Measurements from ENCODE around the gene CKAP5. TPM values are rescaled to one million over a fixed set of nuclear protein-coding genes. Genes with fewer than 3 reads are reported as not detected.

CKAP5 gene
- polyA plus RNA-seq, 1 experiment, result 114 TPM

DNA sequence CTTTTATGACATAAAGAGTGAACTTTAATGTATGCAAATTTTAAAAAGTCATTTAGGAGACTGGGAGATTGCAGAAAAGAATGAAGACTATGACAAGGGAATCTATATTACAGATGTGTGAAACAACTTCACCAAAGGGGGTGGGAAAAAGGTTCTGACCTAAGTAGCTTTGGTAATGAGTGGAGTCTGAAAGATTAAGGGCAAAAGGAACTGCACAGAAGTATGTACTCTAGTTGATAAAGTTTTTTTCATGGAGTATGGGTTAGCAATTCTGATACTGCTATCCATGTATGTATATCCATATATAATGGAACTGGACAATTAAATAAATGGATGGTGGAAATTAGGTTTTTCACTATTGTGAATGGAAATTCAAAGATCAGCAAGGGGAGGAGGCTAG, 9.2 kb downstream of the CKAP5 start:
- no peak overlapping the region for H3K27ac ChIP-seq (ENCODE audit: low read depth, low read length)
- POLR2A ChIA-PET, result no interaction called here
- TF ChIP-seq, protein P1, sequence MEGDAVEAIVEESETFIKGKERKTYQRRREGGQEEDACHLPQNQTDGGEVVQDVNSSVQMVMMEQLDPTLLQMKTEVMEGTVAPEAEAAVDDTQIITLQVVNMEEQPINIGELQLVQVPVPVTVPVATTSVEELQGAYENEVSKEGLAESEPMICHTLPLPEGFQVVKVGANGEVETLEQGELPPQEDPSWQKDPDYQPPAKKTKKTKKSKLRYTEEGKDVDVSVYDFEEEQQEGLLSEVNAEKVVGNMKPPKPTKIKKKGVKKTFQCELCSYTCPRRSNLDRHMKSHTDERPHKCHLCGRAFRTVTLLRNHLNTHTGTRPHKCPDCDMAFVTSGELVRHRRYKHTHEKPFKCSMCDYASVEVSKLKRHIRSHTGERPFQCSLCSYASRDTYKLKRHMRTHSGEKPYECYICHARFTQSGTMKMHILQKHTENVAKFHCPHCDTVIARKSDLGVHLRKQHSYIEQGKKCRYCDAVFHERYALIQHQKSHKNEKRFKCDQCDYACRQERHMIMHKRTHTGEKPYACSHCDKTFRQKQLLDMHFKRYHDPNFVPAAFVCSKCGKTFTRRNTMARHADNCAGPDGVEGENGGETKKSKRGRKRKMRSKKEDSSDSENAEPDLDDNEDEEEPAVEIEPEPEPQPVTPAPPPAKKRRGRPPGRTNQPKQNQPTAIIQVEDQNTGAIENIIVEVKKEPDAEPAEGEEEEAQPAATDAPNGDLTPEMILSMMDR (IDR thresholded peaks at IDR 0.05; ENCODE audit: low read depth, low read length), result no peak
- H3K27me3 ChIP-seq (ENCODE audit: control insufficient read depth, insufficient read depth, low read length), result no peaks in the 10 kb centered on the region
- H3K4me3 ChIP-seq (ENCODE audit: low read depth, low read length), result no peak overlapping the region
- no peak for DNase-seq (ENCODE audit: low read depth, low spot score)
- CTCF ChIA-PET, result no interaction called here
- H3K9me3 ChIP-seq (ENCODE audit: control insufficient read depth, insufficient read depth, low read length), result no peaks in the 10 kb centered on the region

DNA sequence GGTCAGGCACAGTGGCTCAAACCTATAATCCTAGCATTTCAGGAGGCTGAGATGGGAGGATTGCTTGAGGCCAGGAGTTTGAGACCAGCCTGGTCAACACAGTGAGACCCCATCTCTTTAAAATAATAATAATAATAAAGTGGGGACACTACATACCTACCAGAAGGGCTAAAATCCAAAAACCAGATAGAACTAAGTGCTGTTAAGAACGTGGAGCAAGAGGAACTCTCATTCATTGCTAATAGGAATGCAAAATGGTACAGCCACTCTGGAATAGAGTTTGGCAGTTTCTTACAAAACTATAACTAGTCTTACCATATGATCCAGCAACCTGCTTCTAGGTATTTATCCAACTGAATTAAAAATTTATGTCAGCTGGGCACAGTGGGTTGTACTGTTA, 9.6 kb downstream of the CKAP5 start:
- no peak for DNase-seq (ENCODE audit: low read depth, low spot score)
- ChIA-PET CTCF (no interaction called here), POLR2A (no interaction called here)
- Histone ChIP-seq H3K27me3 (ENCODE audit: control insufficient read depth, insufficient read depth, low read length) (no peaks in the 10 kb centered on the region), H3K9me3 (ENCODE audit: control insufficient read depth, insufficient read depth, low read length) (no peaks in the 10 kb centered on the region), H3K27ac (ENCODE audit: low read depth, low read length) (no peak overlapping the region), H3K4me3 (ENCODE audit: low read depth, low read length) (no peak overlapping the region)
- TF ChIP-seq, protein P1 (IDR thresholded peaks at IDR 0.05; ENCODE audit: low read depth, low read length), result no peak

DNA sequence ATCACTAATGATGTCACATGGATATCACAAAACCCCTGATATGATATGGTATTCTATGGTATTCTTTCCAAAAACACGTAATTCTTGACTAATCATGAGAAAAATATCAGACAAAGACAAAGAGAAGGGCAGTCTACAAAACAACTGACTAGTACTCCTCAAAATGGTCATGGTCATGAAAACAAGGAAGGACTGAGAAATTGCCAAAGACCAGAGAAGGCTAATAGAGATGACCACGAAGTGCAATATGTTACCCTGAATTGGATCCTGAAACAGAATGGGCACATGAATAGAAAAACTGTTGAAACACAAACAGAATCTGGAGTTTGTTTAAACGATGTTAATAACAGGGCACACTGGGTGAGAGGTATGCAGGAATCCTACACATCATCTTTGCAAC, 10.2 kb downstream of the CKAP5 start:
- Histone ChIP-seq H3K9me3 (ENCODE audit: control insufficient read depth, insufficient read depth, low read length) (no peaks in the 10 kb centered on the region), H3K27me3 (ENCODE audit: control insufficient read depth, insufficient read depth, low read length) (no peaks in the 10 kb centered on the region), H3K27ac (ENCODE audit: low read depth, low read length) (no peak overlapping the region), H3K4me3 (ENCODE audit: low read depth, low read length) (no peak overlapping the region)
- no peak for DNase-seq (ENCODE audit: low read depth, low spot score)
- CTCF ChIA-PET, result no interaction called here
- TF ChIP-seq, protein P1 (IDR thresholded peaks at IDR 0.05; ENCODE audit: low read depth, low read length), result no peak
- POLR2A ChIA-PET, result no interaction called here

DNA sequence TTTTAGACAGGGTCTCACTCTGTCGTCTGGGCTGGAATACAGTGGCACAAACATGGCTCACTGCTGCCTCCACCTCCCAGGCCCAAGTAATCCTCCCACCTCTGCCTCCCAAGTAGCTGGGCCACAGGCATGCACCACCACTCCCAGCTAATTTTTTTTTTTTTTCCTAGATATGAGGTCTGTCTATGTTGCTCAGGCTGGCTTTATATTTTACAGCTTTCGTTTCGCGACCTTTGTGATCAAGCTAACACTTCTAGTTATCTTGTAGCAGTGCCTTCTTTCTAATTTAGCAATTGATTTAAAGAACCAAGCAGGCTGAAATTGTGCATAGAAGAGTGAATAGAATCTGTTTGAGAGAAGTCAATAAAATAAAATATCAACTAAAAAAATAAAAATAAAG, 11.3 kb downstream of the CKAP5 start:
- CTCF ChIA-PET, result interaction anchor here (0.6 kb wide), 1 partner anchor 8 kb away, joined by 3 read pairs; no protein-coding TSS in a partner anchor
- Histone ChIP-seq H3K9me3 (ENCODE audit: control insufficient read depth, insufficient read depth, low read length) (no peaks in the 10 kb centered on the region), H3K4me3 (ENCODE audit: low read depth, low read length) (no peak overlapping the region), H3K27ac (ENCODE audit: low read depth, low read length) (no peak overlapping the region), H3K27me3 (ENCODE audit: control insufficient read depth, insufficient read depth, low read length) (no peaks in the 10 kb centered on the region)
- POLR2A ChIA-PET, result no interaction called here
- DNase-seq (ENCODE audit: low read depth, low spot score), result no peak
- TF ChIP-seq, protein P1 (IDR thresholded peaks at IDR 0.05; ENCODE audit: low read depth, low read length), result no peak

DNA sequence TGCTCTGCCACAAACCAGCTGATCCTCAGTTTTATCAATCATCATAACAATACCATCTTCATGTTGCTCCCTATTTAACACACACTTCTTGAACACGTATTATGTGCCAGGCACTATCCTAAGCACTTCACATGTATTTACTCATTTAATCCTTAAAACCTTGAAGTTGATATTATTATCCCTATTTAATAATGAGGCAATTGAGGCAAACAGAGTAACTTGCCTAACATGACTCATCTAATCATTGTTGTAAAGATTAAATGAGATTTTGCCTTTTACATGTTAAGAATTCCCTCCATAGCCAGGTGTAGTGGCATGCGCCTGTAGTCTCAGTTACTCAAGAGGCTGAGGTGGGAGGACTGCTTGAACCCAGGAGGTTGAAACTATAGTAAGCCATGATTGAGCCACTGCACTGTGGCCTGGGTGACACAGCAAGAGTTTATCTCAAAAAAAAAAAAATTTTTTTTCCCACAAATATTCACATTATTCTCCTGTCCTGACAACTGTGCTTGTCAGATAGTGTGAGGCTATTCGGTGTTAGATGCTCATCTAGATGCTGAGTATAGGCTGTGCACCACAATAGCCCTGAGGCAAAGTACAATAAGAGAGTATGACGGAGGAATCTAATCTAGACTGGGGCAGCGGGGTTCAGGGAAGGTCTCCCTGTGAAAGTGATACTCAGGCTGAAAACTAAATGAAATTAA, 13.4 kb downstream of the CKAP5 start:
- CTCF ChIA-PET, result no interaction called here
- no peak for DNase-seq (ENCODE audit: low read depth, low spot score)
- Histone ChIP-seq H3K27ac (ENCODE audit: low read depth, low read length) (no peak overlapping the region), H3K27me3 (ENCODE audit: control insufficient read depth, insufficient read depth, low read length) (no peaks in the 10 kb centered on the region), H3K9me3 (ENCODE audit: control insufficient read depth, insufficient read depth, low read length) (no peaks in the 10 kb centered on the region), H3K4me3 (ENCODE audit: low read depth, low read length) (no peak overlapping the region)
- TF ChIP-seq, protein P1 (IDR thresholded peaks at IDR 0.05; ENCODE audit: low read depth, low read length), result no peak
- POLR2A ChIA-PET, result no interaction called here

Measured in AG04450 (cell line).